NCI-H748 treated with DMSO at 0.1 percent for 48 hours (cell line): ENCODE measurements around the gene MROH2A.
A peak's percentile ranks its signal among the peaks of the same experiment; 100 is the strongest.

Experiments
- DNase-seq: peaks from one replicate; lab custom pipeline; 2025; lab: John Stamatoyannopoulos, UW

The MROH2A gene

DNA sequence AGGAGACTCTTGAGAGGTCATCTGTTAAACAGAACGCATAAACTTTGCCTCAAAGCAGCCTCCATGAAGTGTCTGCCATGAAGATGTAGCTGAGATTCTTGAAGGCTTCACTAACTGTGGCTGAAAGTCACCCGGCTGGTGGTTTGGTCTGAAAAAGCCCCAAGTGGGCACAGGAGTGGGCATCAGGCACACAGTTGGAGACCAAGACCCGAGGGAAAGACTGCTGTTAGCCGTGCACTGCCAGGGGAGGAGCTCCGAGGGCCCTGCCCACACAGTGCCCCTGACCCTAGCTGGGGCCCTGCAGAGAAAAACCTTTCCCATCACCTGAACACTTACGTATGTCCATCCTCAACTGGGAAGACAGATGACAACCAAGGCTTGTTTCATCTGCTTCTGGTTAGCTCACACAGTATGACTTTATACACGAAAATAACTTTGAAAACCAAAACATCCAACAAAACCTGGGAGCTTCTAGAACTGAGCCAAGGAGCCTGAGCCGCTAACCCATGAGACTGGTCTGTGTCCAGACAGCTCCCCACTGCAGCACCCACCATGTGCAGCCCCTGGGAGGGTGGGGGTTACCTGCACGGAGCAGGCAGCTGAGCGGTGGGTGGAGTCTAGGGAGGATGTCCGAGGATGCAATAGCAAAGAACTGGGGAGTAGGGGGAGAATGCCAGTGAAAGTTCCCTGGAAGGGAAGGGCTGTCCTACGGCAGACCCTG lies 60.8 kb downstream of the MROH2A start:
- DNase-seq: no peak

DNA sequence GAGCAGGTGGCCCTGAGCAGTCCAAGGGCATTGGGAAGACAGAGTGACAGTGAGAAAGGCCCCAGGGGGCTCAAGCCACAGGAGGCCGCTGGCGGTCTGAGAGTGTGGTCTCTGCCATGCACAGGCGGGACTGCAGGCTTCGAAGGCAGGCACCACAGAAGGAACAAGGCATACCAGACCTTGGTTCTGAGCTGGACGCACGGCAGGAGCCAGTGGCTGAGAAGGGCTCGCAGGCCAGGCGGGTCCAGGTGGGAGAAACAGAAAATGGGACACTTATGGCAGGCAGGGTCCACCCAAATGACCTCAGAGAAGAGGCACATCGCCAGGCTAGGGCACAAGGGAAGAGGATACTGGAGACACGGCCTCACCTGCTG lies 61.3 kb downstream of the MROH2A start:
- DNase-seq: no peak

- no peak for DNase-seq
These were observed 62.4 kb downstream of the MROH2A start for GRCh38 chr2:233840520-233840919.

DNA sequence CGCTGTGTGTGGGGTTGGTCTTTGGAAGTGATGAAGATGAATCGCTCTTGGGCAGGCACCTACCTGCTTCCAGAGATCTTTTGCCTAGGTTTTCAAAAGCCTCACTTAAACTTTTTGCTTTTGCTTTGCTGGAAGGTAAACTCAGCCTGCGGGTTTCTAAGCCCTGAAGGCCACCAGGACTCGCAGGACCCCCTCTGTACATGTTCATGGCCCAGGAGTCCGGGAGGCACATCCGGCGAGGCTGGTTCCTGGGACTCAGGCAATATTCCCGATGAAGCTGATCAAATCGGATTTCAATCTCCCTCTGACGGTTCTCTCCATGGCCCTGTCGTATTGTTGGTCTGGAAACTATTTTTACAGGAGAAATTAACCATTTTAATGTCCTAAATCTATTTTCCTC lies 63.1 kb downstream of the MROH2A start:
- DNase-seq: no peak

GRCh38 chr2:233844064-233844807 lies 66.1 kb downstream of the MROH2A start:
- no peak for DNase-seq

DNA sequence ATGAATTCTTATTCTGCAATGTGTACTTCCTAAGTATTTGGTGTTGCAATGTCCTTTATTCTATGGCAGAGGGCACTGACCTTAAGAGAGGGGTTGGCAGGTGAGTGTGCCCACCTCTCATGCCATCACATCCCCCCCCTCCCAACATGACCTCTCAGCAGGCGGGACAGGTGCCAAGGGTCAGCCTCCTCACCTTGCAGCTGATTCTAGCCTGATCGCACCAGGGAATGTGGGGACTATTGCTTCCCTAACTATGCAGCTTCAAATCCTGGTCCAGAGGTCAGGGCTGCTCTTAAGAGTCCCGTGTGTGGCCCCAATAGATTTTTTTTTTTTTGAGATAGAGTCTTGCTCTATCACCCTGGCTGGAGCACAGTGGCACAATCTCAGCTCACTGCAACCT lies 66.7 kb downstream of the MROH2A start:
- no peak for DNase-seq

DNA sequence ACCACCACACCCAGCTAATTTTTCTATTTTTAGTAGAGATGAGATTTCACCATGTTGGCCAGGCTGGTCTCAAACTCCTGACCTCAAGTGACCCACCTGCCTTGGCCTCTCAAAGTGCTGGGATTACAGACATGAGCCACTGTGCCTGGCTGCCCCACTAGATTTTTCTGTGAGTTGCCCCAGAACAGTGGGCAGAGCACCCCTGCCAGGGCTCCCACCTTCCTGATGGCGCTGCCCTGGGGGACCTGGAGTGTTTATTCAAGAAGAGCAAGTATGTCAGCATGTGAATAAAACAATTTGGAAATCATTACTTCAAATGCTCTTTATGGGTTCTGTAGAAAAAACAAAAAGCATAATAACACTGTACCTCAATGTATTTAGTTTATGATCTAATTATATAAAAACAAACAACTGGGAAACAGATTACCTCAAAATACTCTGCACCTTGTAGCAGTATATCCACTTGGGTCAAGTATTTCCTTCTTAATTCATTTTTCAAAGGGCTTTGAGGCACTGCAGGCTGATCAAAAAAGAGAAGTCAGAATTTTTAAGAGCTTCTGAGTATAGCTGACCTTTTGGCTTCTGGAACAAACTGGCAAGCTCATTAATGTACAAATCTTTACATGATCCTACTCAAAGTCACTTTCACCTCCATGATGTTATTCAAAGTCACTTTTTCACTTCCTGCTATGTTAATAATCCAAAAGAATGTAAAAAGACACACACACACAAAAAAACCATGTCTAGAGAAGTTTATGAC lies 67.4 kb downstream of the MROH2A start:
- DNase-seq: no peak

- DNase-seq: no peak
These were observed 68.5 kb downstream of the MROH2A start for GRCh38 chr2:233846387-233847247.

DNA sequence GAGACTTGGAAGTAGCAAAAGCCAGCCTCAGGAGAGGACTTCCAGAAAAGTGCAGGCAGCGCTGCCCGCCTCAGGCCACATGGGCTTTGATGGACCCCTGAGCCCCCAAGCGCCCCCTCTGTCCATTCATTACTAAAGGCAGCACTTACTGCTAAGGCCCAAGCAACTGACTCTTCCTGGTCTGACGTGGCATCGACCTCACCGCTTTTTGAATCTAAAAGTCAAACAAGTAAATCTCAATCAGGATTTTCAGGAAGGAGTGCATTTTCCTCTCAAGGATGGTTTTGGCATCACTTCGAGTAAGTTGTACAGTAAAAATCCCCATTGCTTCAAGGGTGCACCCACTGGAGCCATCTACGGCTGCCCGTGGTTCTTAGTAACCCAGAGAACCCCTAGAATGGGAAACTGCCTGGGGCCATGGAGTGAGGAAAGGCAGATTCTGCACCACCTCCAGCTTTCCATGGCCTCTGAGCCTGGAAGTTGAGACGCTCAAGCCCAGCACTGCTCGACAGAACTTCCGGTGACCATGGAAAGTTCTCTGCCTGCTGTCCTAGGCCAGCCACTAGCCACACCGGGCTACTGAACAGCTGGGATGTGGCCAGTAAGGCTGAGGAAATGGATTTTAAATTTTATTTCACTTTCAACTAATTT lies 69.2 kb downstream of the MROH2A start:
- DNase-seq: no peak

GRCh38 chr2:233848276-233848675 lies 70.1 kb downstream of the MROH2A start:
- no peak for DNase-seq

DNA sequence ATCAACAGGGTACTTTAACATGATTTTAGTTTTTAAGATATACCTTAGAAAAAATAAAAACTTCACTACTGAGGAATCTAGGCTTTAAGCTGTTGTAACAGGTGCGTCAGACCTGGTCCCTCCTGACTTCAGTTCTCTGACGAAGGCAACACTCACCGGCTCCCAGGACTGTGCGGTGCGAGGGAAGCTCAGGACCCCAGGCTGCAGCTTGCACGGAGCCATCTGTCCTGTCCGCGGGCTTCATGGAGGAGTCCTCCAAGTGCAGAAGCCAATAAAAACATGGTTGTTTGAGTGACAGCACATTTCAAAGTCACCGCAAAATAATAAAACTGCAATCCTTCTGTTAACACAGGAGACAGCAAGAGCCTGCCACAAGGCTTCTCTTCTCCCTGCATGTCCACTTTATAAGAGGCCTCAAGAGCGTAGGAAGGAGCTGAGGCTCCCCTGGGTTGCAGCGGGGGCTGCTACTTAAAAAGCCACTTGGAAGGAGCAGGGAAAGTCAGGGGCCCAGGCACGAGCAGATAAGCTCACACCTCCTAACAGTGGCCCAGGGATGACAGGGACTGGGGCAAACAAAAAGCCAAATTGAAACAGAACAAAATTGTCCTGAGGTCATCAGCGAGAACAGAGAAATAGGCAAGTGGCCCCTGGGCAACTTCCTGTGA lies 71.6 kb downstream of the MROH2A start:
- no peak for DNase-seq

DNA sequence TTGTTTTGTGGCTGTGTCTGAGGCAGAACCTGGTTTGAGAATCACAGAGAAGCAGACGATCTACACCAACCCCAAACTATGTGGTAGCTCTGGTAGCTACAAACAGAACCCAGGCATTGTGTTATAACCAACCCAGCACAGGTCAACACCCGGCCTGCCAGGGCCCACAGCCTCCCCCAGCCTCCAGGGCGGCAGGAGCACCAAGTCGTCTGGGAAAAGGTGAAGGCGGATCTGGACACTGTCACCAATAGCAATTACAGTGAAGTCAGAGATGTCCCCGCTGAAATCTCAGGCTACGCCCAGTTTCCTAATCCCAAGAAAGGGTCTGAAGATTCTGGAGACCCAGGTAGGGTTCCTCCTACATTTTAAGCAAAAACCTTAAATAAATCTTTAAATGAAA lies 72.6 kb downstream of the MROH2A start:
- DNase-seq: no peak

DNA sequence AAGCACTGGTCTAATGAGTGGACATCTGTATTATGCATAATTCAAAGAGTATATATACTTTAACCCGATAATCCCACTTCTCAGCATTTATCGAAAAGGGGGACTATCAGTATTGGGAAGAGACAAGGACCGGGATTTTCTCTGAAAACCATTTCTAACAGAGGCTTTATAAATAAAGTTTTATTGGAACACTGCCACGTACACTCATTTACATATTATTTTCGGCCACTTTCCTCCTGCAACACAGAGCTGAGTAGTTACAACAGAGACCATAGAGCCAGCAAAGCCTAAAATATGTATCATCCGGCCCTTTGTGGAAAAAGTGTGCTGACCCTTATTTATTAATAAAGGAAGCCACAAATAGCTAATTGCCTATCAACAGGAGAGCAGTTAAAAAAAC lies 73.0 kb downstream of the MROH2A start:
- DNase-seq: no peak

GRCh38 chr2:233852056-233852455 lies 73.9 kb downstream of the MROH2A start:
- no peak for DNase-seq

- no peak for DNase-seq
These were observed 75.2 kb downstream of the MROH2A start for GRCh38 chr2:233853353-233853752.

- no peak for DNase-seq
These were observed 75.7 kb downstream of the MROH2A start for GRCh38 chr2:233853883-233854240.

DNA sequence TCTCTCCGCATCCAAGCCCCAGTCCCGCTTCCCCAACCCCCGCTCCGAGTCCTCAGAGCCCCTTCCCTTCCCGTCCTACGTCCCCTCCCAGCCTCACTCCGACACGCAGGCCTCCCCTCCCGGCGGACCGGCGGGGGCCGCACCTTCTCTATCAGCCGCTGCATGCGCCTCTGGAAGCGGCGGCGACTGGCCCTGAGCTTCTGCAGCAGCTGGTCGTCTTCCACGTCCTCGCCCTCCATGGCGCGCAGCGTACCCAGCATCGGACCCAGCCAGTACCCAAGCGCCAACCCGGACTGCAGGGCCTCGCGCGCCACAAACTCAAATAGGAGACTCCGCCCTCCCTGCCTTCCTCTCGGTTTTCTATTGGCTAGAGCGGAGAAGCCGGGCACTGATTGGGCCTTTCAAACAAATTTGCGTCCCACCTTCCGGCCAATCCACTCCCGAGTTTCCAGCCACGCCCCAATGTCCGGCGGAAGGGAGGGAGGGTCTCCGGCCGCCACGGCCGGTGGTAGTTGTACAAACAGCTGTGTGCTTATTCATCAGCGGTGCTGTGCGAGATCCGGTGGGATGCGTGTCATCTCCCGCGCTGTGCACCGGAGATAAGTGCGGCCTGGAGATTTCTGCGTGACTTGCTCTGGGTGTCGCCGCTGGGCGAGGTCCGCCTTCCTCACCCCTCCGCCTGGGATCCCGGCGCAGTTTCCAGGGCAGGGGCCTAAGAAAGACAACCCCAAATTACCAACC lies 76.3 kb downstream of the MROH2A start, which contains the start of gene HJURP:
TSS of gene HJURP (minus strand) at position 295 of the 741 bp plus-strand sequence. CDS start at position 260, 35 bp downstream.
- peak; percentile 97 for DNase-seq

GRCh38 chr2:233855345-233855744 lies 77.2 kb downstream of the MROH2A start:
- DNase-seq: no peak

GRCh38 chr2:233856184-233856583 lies 78.1 kb downstream of the MROH2A start:
- DNase-seq: no peak

- DNase-seq: peak; percentile 43
These were observed 79.5 kb downstream of the MROH2A start for GRCh38 chr2:233857511-233858141.
